Measurements from ENCODE around the gene NUDT3. TPM values are rescaled to one million over a fixed set of nuclear protein-coding genes. Genes with fewer than 3 reads are reported as not detected.
"Not testable (repeated sequence)": the region's sequence is repeated elsewhere in the genome, so short reads cannot be mapped to it uniquely, and the experiment has no call there.

NUDT3 gene
- total and polyA plus RNA-seq, 4 donors, result 15.5 to 50.2 (median 33.6) TPM

DNA sequence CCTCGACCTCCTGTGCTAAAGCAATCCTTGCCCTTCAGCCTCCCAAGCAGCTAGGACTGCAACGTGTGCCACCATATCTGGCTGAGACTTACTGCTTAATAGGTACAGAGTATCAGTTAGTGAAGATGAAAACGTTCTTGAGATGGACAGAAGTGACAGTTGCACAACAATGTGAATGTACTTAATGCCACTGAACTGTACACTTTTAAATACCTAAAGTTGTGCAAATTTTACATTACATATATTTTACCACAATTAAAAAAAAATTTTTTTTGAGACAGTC lies 25.9 kb downstream of the NUDT3 start:
- 58 to 66% methylated on average over 3 of the region's 3 CpGs for WGBS, 2 donors
- intact Hi-C loops (cut with DNase I), result no loop called here
- DNase-seq (no peak), ATAC-seq (ENCODE audit: low FRiP score) (no peak)
- Histone ChIP-seq H3K4me3 (ENCODE audit: low read length in 2 of 2) (no peak overlapping the region), H3K36me3 (ENCODE audit: control insufficient read depth in 1 of 2, insufficient read depth in 2 of 2, low read length in 1 of 2) (no peaks in the 10 kb centered on the region), H3K27ac (ENCODE audit: low read depth in 1 of 2, low read length in 2 of 2) (peak overlapping the region in 1 of 2 donors; percentile 32), H3K4me1 (ENCODE audit: control insufficient read depth in 1 of 2, insufficient read depth in 2 of 2, low read length in 2 of 2) (peaks cover 0 to 8% of the 10 kb centered on the region in 2 donors), H3K9me3 (ENCODE audit: control insufficient read depth, low read length) (no peaks in the 10 kb centered on the region), H3K27me3 (ENCODE audit: control insufficient read depth in 1 of 2, insufficient read depth in 2 of 2, low read length in 1 of 2) (no peaks in the 10 kb centered on the region)

DNA sequence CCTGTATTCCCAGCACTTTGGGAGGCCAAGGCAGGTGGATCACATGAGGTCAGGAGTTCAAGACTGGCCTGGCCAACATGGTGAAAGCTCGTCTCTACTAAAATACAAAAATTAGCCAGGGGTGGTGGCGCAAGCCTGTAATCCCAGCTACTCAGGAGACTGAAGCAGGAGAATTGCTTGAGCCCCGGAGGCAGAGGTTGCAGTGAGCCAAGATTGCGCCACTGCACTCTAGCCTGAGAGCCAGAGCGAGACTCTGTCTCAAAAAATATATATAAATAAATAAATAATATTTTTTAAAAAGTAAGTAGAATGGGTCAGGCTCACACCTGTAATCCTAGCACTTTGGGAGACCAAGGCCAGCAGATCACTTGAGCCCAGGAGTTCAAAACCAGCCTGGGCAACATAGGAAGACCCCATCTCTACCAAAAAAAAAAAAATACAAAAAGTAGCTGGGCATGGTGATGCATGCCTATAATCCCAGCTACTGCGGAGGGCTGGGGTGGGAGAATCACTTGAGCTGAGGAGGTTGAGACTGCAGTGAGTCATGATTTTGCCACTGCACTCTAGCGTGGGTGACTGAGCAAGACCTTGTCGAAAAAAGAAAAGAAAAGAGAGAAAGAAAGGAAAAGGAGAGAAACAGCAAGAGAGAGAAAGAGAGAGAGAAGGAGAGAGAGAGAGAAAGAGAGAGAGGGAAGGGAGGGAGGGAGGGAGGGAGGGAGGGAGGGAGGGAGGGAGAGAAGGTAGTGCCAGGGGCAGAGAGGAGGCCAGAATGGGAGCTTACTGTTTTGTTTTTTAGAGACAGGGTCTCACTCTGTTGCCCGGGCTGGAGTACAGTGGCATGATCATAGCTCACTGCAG lies 26.5 kb downstream of the NUDT3 start:
- WGBS, 2 donors, result 69 to 72% methylated on average over 9 of the region's 9 CpGs
- DNase-seq; H3K27me3 ChIP-seq (ENCODE audit: control insufficient read depth in 1 of 2, insufficient read depth in 2 of 2, low read length in 1 of 2); intact Hi-C loops (cut with DNase I); H3K36me3 ChIP-seq (ENCODE audit: control insufficient read depth in 1 of 2, insufficient read depth in 2 of 2, low read length in 1 of 2); H3K4me3 ChIP-seq (ENCODE audit: low read length in 2 of 2); H3K4me1 ChIP-seq (ENCODE audit: control insufficient read depth in 1 of 2, insufficient read depth in 2 of 2, low read length in 2 of 2); ATAC-seq (ENCODE audit: low FRiP score); H3K9me3 ChIP-seq (ENCODE audit: control insufficient read depth, low read length): not testable (repeated sequence)
- peak overlapping the region in 1 of 2 donors; percentile 32 for H3K27ac ChIP-seq (ENCODE audit: low read depth in 1 of 2, low read length in 2 of 2)

DNA sequence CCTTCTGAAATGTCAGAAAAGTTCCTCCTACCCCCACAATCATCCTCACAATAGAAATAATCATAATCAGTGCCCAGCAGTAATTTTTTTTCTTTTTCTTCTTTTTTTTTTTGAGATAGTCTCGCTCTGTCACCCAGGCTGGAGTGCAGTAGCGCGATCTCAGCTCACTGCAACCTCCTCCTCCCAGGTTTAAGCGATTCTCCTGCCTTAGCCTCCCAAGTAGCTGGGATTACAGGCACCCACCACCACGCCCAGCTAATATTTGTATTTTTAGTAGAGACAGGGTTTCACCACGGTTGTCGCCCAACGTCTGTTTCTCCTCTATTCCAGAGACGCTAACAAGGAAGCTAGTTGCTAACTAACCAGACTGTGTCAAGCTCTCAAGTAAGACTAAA lies 28.8 kb downstream of the NUDT3 start:
- WGBS, 2 donors, result 81 to 82% methylated on average over 9 of the region's 9 CpGs
- peaks cover 2 to 11% of the 10 kb centered on the region in 2 donors for H3K4me1 ChIP-seq (ENCODE audit: control insufficient read depth in 1 of 2, insufficient read depth in 2 of 2, low read length in 2 of 2)
- DNase-seq; intact Hi-C loops (cut with DNase I); H3K4me3 ChIP-seq (ENCODE audit: low read length in 2 of 2); H3K27me3 ChIP-seq (ENCODE audit: control insufficient read depth in 1 of 2, insufficient read depth in 2 of 2, low read length in 1 of 2); ATAC-seq (ENCODE audit: low FRiP score); H3K36me3 ChIP-seq (ENCODE audit: control insufficient read depth in 1 of 2, insufficient read depth in 2 of 2, low read length in 1 of 2); H3K27ac ChIP-seq (ENCODE audit: low read depth in 1 of 2, low read length in 2 of 2); H3K9me3 ChIP-seq (ENCODE audit: control insufficient read depth, low read length): not testable (repeated sequence)

DNA sequence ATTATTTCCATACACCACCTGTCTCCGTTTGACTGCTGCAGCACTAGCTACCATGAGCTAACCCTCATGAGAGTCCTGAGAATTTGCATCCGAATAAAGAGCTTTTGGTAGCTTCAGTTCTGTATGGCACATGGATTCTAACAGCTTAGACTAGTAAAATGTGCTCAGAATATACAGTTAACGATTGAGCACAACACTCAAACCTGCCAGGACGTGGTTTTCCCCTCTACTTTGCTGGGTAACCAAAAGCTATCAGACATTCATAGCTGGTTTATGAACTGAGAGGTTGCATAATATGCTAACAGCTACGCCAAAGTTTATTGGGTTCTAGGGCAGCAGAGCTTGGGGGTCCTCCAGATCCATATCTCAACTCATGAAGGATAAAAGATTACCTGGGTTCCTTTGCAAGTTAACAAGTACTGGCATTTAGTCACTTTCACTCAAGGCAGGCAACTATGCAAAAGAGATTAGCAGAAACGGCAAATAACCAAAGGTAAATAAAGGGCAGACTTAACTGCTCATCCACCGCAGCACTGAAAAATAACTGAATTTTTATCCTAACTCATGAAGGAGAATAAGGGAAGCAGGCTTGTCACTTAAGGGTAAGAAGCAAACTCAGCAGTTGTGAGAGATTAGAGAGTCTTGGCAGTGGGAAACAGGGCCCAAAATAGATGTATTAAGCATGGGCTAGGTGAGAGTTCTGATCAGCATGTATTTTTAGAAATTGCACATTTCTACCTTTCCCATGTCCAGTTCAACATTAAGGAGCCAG lies 29.4 kb downstream of the NUDT3 start:
- Histone ChIP-seq H3K4me1 (ENCODE audit: control insufficient read depth in 1 of 2, insufficient read depth in 2 of 2, low read length in 2 of 2) (peaks cover 2 to 11% of the 10 kb centered on the region in 2 donors), H3K27ac (ENCODE audit: low read depth in 1 of 2, low read length in 2 of 2) (peak overlapping the region in 1 of 2 donors; percentile 14)
- WGBS, 2 donors, result 16 to 23% methylated on average over 7 of the region's 7 CpGs

DNA sequence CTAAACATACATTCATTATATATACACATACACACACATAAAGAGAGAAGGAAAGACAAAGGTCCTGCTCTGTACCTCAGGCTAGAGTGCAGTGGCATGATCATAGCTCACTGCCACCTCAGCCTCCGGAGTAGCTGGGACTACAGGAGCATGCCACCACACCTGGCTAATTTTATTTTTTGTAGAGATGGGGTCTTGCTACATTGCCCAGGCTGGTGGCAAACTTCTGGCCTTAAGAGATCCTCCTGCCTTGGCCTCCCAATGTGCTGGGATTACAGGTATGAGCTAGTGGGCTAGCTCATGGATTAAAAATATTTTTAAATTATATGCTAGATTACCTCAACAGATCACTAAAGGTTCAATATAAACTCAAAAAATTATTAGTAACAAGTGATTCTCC lies 30.3 kb downstream of the NUDT3 start:
- H3K27me3 ChIP-seq (ENCODE audit: control insufficient read depth in 1 of 2, insufficient read depth in 2 of 2, low read length in 1 of 2), result no peaks in the 10 kb centered on the region
- intact Hi-C loops (cut with DNase I), result no loop called here
- ATAC-seq (ENCODE audit: low FRiP score) (no peak), DNase-seq (no peak)
- H3K9me3 ChIP-seq (ENCODE audit: control insufficient read depth, low read length), result no peaks in the 10 kb centered on the region
- H3K36me3 ChIP-seq (ENCODE audit: control insufficient read depth in 1 of 2, insufficient read depth in 2 of 2, low read length in 1 of 2), result no peaks in the 10 kb centered on the region
- H3K27ac ChIP-seq (ENCODE audit: low read depth in 1 of 2, low read length in 2 of 2), result peak overlapping the region in 1 of 2 donors; percentile 5
- 98 to 100% methylated on average over 1 of the region's 1 CpG for WGBS, 2 donors
- no peak overlapping the region for H3K4me3 ChIP-seq (ENCODE audit: low read length in 2 of 2)
- H3K4me1 ChIP-seq (ENCODE audit: control insufficient read depth in 1 of 2, insufficient read depth in 2 of 2, low read length in 2 of 2), result peaks cover 2 to 11% of the 10 kb centered on the region in 2 donors

More for the DNA sequence above, 29.4 kb downstream of the NUDT3 start:
- intact Hi-C loops (cut with DNase I), result no loop called here
- Histone ChIP-seq H3K4me3 (ENCODE audit: low read length in 2 of 2) (no peak overlapping the region), H3K27me3 (ENCODE audit: control insufficient read depth in 1 of 2, insufficient read depth in 2 of 2, low read length in 1 of 2) (no peaks in the 10 kb centered on the region), H3K36me3 (ENCODE audit: control insufficient read depth in 1 of 2, insufficient read depth in 2 of 2, low read length in 1 of 2) (no peaks in the 10 kb centered on the region), H3K9me3 (ENCODE audit: control insufficient read depth, low read length) (no peaks in the 10 kb centered on the region)
- ATAC-seq (ENCODE audit: low FRiP score) (no peak), DNase-seq (no peak)

DNA sequence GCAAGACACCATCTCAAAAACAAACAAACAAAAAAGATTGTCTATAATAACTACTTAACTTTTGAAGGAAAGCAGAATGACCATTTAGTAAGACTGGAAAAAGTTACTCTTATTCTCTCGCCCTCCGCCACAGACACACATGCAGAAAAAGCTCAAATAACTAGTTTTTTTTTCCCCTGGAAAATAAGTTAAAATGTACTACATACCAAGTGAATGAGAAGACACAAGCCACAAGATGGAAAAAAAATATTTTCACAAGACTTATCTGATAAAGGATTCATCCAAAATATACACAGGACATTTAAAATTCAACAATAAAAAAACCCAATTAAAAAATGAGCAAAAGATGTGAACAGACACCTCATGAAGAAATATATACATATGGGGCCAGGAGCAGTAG lies 31.9 kb downstream of the NUDT3 start:
- intact Hi-C loops (cut with DNase I), result no loop called here
- DNase-seq (no peak), ATAC-seq (ENCODE audit: low FRiP score) (no peak)
- Histone ChIP-seq H3K27ac (ENCODE audit: low read depth in 1 of 2, low read length in 2 of 2) (no peak overlapping the region), H3K4me1 (ENCODE audit: control insufficient read depth in 1 of 2, insufficient read depth in 2 of 2, low read length in 2 of 2) (peaks cover 2 to 11% of the 10 kb centered on the region in 2 donors), H3K4me3 (ENCODE audit: low read length in 2 of 2) (no peak overlapping the region), H3K36me3 (ENCODE audit: control insufficient read depth in 1 of 2, insufficient read depth in 2 of 2, low read length in 1 of 2) (no peaks in the 10 kb centered on the region), H3K27me3 (ENCODE audit: control insufficient read depth in 1 of 2, insufficient read depth in 2 of 2, low read length in 1 of 2) (no peaks in the 10 kb centered on the region), H3K9me3 (ENCODE audit: control insufficient read depth, low read length) (no peaks in the 10 kb centered on the region)
- WGBS, 2 donors, result 4 to 6% methylated on average over 2 of the region's 2 CpGs

DNA sequence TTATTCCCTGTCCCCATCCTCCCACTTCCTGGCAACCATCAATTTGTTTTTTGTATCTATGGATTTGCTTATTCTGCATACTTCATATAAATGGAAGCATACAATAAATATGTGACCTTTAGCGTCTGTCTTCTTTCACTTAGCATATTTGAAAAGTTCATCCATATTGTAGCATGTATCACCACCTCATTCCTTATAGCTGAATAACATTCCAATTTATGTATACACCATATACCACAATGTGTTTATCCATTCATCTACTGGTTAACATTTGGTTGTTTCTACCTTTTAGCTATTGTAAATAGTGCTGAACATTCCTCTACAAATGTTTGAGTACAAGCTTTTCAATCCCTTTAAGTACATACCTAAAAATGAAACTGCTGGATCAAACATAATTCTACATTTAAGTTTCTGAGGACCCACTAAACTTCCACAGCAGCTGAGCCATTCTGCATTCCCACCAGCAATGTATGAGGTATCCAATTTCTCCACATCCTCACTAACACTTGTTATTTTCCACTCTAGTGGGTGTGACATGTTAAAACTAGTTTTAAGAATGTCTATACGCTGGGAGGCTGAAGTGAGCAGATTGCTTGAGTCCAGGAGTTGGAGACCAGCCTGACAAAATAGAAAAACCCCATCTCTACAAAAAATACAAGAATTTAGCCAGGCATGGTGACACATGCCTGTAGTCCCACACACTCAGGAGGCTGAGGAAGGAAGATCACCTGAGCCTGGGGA lies 32.9 kb downstream of the NUDT3 start:
- H3K27ac ChIP-seq (ENCODE audit: low read depth in 1 of 2, low read length in 2 of 2), result no peak overlapping the region

DNA sequence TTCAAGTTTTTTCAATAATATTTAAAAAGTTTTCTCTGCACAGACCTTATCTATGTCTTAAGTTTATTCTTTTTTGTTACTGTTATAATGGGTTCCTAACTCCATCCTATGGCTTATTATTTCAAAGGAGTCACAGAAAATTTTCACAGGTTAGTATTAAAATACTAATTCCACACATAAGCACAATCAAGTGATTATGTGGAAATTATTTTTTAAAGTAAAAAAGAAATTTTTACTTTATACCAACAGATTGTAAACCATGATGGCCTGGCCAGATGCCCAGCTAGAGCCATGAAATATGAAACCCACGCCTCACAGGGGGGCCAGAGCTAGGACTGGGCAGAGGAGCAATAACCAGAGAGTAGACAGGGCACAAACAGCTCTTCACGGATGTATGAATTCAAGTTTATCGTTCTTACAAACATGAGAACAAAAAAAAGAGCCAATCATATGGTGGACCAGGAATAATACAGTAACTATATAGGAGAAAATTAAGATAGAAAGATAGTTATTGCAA lies 34.0 kb downstream of the NUDT3 start:
- ATAC-seq (ENCODE audit: low FRiP score), result no peak
- Histone ChIP-seq H3K4me3 (ENCODE audit: low read length in 2 of 2) (no peak overlapping the region), H3K36me3 (ENCODE audit: control insufficient read depth in 1 of 2, insufficient read depth in 2 of 2, low read length in 1 of 2) (no peaks in the 10 kb centered on the region), H3K27me3 (ENCODE audit: control insufficient read depth in 1 of 2, insufficient read depth in 2 of 2, low read length in 1 of 2) (no peaks in the 10 kb centered on the region), H3K4me1 (ENCODE audit: control insufficient read depth in 1 of 2, insufficient read depth in 2 of 2, low read length in 2 of 2) (peaks cover 2 to 10% of the 10 kb centered on the region in 2 donors), H3K27ac (ENCODE audit: low read depth in 1 of 2, low read length in 2 of 2) (no peak overlapping the region), H3K9me3 (ENCODE audit: control insufficient read depth, low read length) (no peaks in the 10 kb centered on the region)
- DNase-seq, result no peak
- intact Hi-C loops (cut with DNase I), result no loop called here
- WGBS, 2 donors, result 39 to 53% methylated on average over 3 of the region's 3 CpGs

More for the DNA sequence above, 32.9 kb downstream of the NUDT3 start:
- Histone ChIP-seq H3K4me3 (ENCODE audit: low read length in 2 of 2) (no peak overlapping the region), H3K4me1 (ENCODE audit: control insufficient read depth in 1 of 2, insufficient read depth in 2 of 2, low read length in 2 of 2) (peaks cover 2 to 11% of the 10 kb centered on the region in 2 donors), H3K9me3 (ENCODE audit: control insufficient read depth, low read length) (no peaks in the 10 kb centered on the region), H3K27me3 (ENCODE audit: control insufficient read depth in 1 of 2, insufficient read depth in 2 of 2, low read length in 1 of 2) (no peaks in the 10 kb centered on the region), H3K36me3 (ENCODE audit: control insufficient read depth in 1 of 2, insufficient read depth in 2 of 2, low read length in 1 of 2) (no peaks in the 10 kb centered on the region)
- DNase-seq, result no peak
- no peak for ATAC-seq (ENCODE audit: low FRiP score)
- WGBS, 2 donors, result 39 to 43% methylated on average over 2 of the region's 2 CpGs
- intact Hi-C loops (cut with DNase I), result no loop called here

Data from aorta (tissue), 5 donors.